ENCODE data around the gene MT1G. TPM values are rescaled to one million over a fixed set of nuclear protein-coding genes. Genes with fewer than 3 reads are reported as not detected.

MT1G gene
- total RNA-seq, 2 experiments from 2014 or later, result not detected

DNA sequence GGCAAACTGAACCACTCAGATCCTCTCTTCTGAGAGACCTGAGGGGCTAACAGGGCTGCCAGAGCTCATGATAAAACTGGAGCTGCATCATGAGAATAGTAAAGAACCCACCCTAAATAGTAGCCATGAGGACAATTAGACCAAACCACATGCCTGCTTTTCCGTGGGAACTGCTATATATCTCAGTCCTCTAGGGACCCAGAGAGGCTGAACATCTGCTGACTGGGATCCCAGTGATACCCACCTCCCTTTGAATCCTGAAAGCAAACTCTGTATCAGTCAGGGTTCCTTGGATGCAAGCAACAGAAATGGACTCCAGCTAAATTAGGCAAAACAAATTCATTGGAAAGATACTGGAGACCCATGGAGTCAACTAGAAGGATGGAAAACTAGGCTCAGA is 20.9 kb upstream of the MT1G start:
- BruUV-seq (replicated peaks), result no TSS peak
- H3K79me2 ChIP-seq (ENCODE audit: insufficient read depth, low read depth, low read length), result no peaks in the 10 kb centered on the region
- peaks cover 8% of the 10 kb centered on the region for H3K4me1 ChIP-seq (ENCODE audit: insufficient read depth, low read length, poor library complexity, severe bottlenecking)
- no peaks in the 10 kb centered on the region for H3K36me3 ChIP-seq (ENCODE audit: insufficient read depth, low read length)
- no peak for DNase-seq (ENCODE audit: low spot score)
- H3K9me2 ChIP-seq (ENCODE audit: insufficient read depth, low read length), result no peaks in the 10 kb centered on the region
- no peak overlapping the region for H2AFZ ChIP-seq (ENCODE audit: low read length)
- no peak for TF ChIP-seq EZH2phosphoT487 (IDR thresholded peaks at IDR 0.05; ENCODE audit: borderline replicate concordance, low read depth, low read length)
- TF ChIP-seq, protein P1, sequence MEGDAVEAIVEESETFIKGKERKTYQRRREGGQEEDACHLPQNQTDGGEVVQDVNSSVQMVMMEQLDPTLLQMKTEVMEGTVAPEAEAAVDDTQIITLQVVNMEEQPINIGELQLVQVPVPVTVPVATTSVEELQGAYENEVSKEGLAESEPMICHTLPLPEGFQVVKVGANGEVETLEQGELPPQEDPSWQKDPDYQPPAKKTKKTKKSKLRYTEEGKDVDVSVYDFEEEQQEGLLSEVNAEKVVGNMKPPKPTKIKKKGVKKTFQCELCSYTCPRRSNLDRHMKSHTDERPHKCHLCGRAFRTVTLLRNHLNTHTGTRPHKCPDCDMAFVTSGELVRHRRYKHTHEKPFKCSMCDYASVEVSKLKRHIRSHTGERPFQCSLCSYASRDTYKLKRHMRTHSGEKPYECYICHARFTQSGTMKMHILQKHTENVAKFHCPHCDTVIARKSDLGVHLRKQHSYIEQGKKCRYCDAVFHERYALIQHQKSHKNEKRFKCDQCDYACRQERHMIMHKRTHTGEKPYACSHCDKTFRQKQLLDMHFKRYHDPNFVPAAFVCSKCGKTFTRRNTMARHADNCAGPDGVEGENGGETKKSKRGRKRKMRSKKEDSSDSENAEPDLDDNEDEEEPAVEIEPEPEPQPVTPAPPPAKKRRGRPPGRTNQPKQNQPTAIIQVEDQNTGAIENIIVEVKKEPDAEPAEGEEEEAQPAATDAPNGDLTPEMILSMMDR (conservative IDR thresholded peaks at IDR 0.05; ENCODE audit: low read length), result no peak
- no peak overlapping the region for H3K4me2 ChIP-seq (ENCODE audit: low read length)
- ChIA-PET POLR2A (interaction anchor here (0.7 kb wide), 1 partner anchor 13 kb away, joined by 3 read pairs; no protein-coding TSS in a partner anchor), CTCF (ENCODE audit: unreplicated experiment) (no interaction called here)
- no peaks in the 10 kb centered on the region for H3K9me3 ChIP-seq (ENCODE audit: low read length)
- no peak overlapping the region for H3K4me3 ChIP-seq (ENCODE audit: low read depth, low read length, poor library complexity, severe bottlenecking)
- H3K27ac ChIP-seq (ENCODE audit: low read depth, low read length, poor library complexity, severe bottlenecking), result no peak overlapping the region
- intact Hi-C loops (cut with micrococcal nuclease; ENCODE audit: unreplicated experiment), result no loop called here
- no peaks in the 10 kb centered on the region for H4K20me1 ChIP-seq (ENCODE audit: insufficient read depth, low read length)

DNA sequence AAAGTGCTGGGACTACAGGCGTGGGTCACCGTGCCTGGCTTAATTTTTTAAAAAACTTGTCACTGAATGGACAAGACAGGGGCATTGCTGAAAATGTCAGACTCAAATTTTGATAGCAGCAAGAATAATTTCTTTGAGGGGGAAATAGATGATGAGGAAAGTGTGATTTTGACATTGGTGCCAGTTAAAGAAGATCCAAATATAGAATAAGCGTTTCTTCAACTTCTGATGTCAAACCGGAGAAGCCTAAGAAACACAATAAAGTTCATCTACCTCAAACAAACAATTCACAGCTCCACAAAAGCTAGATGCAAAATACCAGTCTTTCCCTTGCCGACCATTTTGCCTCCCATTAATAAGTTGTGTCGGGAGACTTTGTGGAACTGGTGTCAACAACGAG is 18.9 kb upstream of the MT1G start:
- no peak overlapping the region for H3K4me2 ChIP-seq (ENCODE audit: low read length)
- no peak overlapping the region for H2AFZ ChIP-seq (ENCODE audit: low read length)
- no peaks in the 10 kb centered on the region for H4K20me1 ChIP-seq (ENCODE audit: insufficient read depth, low read length)
- no peaks in the 10 kb centered on the region for H3K9me2 ChIP-seq (ENCODE audit: insufficient read depth, low read length)
- no peak for DNase-seq (ENCODE audit: low spot score)
- H3K27ac ChIP-seq (ENCODE audit: low read depth, low read length, poor library complexity, severe bottlenecking), result no peak overlapping the region
- H3K4me3 ChIP-seq (ENCODE audit: low read depth, low read length, poor library complexity, severe bottlenecking), result no peak overlapping the region
- CTCF ChIA-PET (ENCODE audit: unreplicated experiment), result no interaction called here
- no peaks in the 10 kb centered on the region for H3K79me2 ChIP-seq (ENCODE audit: insufficient read depth, low read depth, low read length)
- BruUV-seq (replicated peaks), result no TSS peak
- no peak for TF ChIP-seq EZH2phosphoT487 (IDR thresholded peaks at IDR 0.05; ENCODE audit: borderline replicate concordance, low read depth, low read length)
- TF ChIP-seq, protein P1 (conservative IDR thresholded peaks at IDR 0.05; ENCODE audit: low read length), result no peak
- H3K9me3 ChIP-seq (ENCODE audit: low read length), result no peaks in the 10 kb centered on the region
- POLR2A ChIA-PET, result no interaction called here
- no peaks in the 10 kb centered on the region for H3K36me3 ChIP-seq (ENCODE audit: insufficient read depth, low read length)
- H3K4me1 ChIP-seq (ENCODE audit: insufficient read depth, low read length, poor library complexity, severe bottlenecking), result peaks cover 20% of the 10 kb centered on the region
- intact Hi-C loops (cut with micrococcal nuclease; ENCODE audit: unreplicated experiment), result no loop called here

DNA sequence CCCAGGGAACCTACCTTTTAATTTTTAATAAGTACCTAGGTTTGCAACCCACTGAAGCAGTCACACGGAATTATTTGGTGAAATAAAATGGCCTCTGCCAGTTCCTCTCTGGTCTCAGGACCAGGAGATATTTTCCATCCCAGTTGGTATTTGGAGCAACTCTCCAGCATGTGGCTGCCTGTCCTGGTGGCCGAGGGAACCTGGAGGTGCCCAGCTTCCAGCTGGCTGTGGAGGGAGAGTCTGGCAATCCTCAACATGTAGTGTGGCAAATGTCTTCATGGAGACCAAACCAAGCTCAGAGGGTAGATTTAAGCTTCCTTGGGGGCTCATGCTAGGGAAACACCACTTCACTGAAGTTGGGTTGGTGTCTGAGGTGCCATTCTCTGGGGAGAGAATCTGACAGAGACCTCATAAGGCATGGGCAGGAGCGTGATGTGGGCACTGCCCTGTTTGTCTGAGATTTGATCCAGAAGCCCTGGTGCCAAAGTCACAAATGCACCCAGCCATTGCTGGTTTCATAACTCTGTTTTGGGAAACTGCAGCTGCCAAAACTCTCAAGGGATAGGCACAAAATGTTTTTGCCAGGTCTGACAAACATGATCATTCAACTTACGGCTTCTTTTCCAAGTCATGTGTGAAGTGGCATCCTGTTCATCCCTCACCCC is 17.2 kb upstream of the MT1G start:
- Histone ChIP-seq H3K4me1 (ENCODE audit: insufficient read depth, low read length, poor library complexity, severe bottlenecking) (peaks cover 22% of the 10 kb centered on the region), H3K36me3 (ENCODE audit: insufficient read depth, low read length) (no peaks in the 10 kb centered on the region), H4K20me1 (ENCODE audit: insufficient read depth, low read length) (no peaks in the 10 kb centered on the region), H3K4me3 (ENCODE audit: low read depth, low read length, poor library complexity, severe bottlenecking) (no peak overlapping the region), H3K79me2 (ENCODE audit: insufficient read depth, low read depth, low read length) (no peaks in the 10 kb centered on the region), H3K9me2 (ENCODE audit: insufficient read depth, low read length) (no peaks in the 10 kb centered on the region), H3K27ac (ENCODE audit: low read depth, low read length, poor library complexity, severe bottlenecking) (no peak overlapping the region), H2AFZ (ENCODE audit: low read length) (no peak overlapping the region), H3K4me2 (ENCODE audit: low read length) (no peak overlapping the region), H3K9me3 (ENCODE audit: low read length) (no peaks in the 10 kb centered on the region)
- no peak for DNase-seq (ENCODE audit: low spot score)
- ChIA-PET POLR2A (interaction anchor here (1.1 kb wide), 1 partner anchor 17 kb away, joined by 4 read pairs; no protein-coding TSS in a partner anchor), CTCF (ENCODE audit: unreplicated experiment) (no interaction called here)
- intact Hi-C loops (cut with micrococcal nuclease; ENCODE audit: unreplicated experiment), result no loop called here
- BruUV-seq (replicated peaks), result no TSS peak
- TF ChIP-seq, protein P1 (conservative IDR thresholded peaks at IDR 0.05; ENCODE audit: low read length), result no peak
- TF ChIP-seq EZH2phosphoT487 (IDR thresholded peaks at IDR 0.05; ENCODE audit: borderline replicate concordance, low read depth, low read length), result no peak
